Heart left ventricle (tissue), 16 donors: Measurements from ENCODE around the gene ZNF444. TPM values are rescaled to one million over a fixed set of nuclear protein-coding genes. Genes with fewer than 3 reads are reported as not detected.

Source experiments
- ATAC-seq, 4 donors: fragments of 200-7000 bp; cut with Tn5 transposase; one replicate each; pipeline ENCODE4 v1.9.1; 2020 to 2022; ENCODE audit warnings: moderate library complexity in 4 of 4, mild to moderate bottlenecking in 3 of 4, moderate number of reproducible peaks in 1 of 4
- DNase-seq, 5 donors: peaks; one replicate each; pipeline ENCODE4 v3.0.0-alpha.2; 2020
- H3K27ac ChIP-seq, 12 donors: fragments of 200-600 bp; sonication (generic) in 4 of 12; one replicate each; pipeline versions ENCODE4 v1.5.0 to v1.8.0; 2016 to 2022; ENCODE audit warnings: mild to moderate bottlenecking in 2 of 12
- H3K27me3 ChIP-seq, 9 donors: fragments of 200-600 bp; sonication (generic) in 2 of 9; one replicate each; pipeline versions ENCODE4 v1.5.1 to v1.8.0; 2016 to 2022; ENCODE audit warnings: mild to moderate bottlenecking in 3 of 9
- H3K36me3 ChIP-seq, 9 donors: fragments of 200-600 bp; sonication (generic) in 2 of 9; one replicate each; pipeline versions ENCODE4 v1.5.0 to v1.8.0; 2018 to 2022; ENCODE audit warnings: mild to moderate bottlenecking in 2 of 9
- H3K4me1 ChIP-seq, 12 donors: fragments of 200-600 bp; sonication (generic) in 4 of 12; one replicate each; pipeline versions ENCODE4 v1.5.0 to v1.8.0; 2016 to 2022; ENCODE audit warnings: mild to moderate bottlenecking in 3 of 12
- H3K4me3 ChIP-seq, 12 donors: fragments of 200-600 bp; sonication (generic) in 4 of 12; one replicate each; pipeline versions ENCODE4 v1.5.0 to v1.8.0; 2017 to 2022; ENCODE audit warnings: mild to moderate bottlenecking in 9 of 12, moderate library complexity in 4 of 12
- H3K9me3 ChIP-seq, 12 donors: fragments of 200-600 bp; sonication (generic) in 4 of 12; one replicate each; pipeline versions ENCODE4 v1.5.0 to v1.8.0; 2016 to 2022; ENCODE audit warnings: mild to moderate bottlenecking in 1 of 12
- CTCF ChIP-seq, 12 donors: fragments of 200-600 bp; sonication (generic) in 4 of 12; IDR thresholded peaks; one replicate each; pipeline versions ENCODE4 v1.5.0 to v1.8.0; 2018 to 2022; ENCODE audit warnings: antibody characterized with exemption in 12 of 12, mild to moderate bottlenecking in 5 of 12
- POLR2A ChIP-seq, 2 donors: fragments of 450-650 bp; IDR thresholded peaks; one replicate each; pipeline ENCODE4 v1.6.1; 2017; ENCODE audit warnings: antibody characterized with exemption in 2 of 2, mild to moderate bottlenecking in 2 of 2, moderate library complexity in 2 of 2
- WGBS, 4 donors: extraction: QIAGEN DNeasy Blood & Tissue Kit in 2 of 4; methylation state at CpG; one replicate each; pipeline versions ENCODE4 v1.1.5 to v1.1.7; 2013 to 2018; 5-methylcytosine and 5-hydroxymethylcytosine counted together
- intact Hi-C, 10 donors: fragments of 100-400 bp; cut with DNase I; formaldehyde crosslinking; loops; one replicate each; pipeline versions ENCODE4 v1.11.1 to v1.14.2; 2022
- polyA plus RNA-seq, 2 donors: library from polyadenylated mRNA; stranded (reverse); fragments of 200-250 nt; gene quantifications; one replicate each; pipeline ENCODE4 v1.2.3, GENCODE V29; 2013
- total RNA-seq, 9 donors: library from RNA; depleted of rRNA in 2 of 9; stranded (reverse); fragments of >200 nt in 2 of 9; fragmentation: NEBNext Ultra II Directional in 3 of 9; extraction: Animal tissue kit (Norgen Biotek cat#: 25700) in 3 of 9; gene quantifications; one replicate each; pipeline versions ENCODE4 v1.1.0 to v1.2.4, GENCODE V29; 2016 to 2023
- donor health status: ischemic (EF 13 %, LVEDD 7.1; RV severe dilation, severe dysfunction).
- donor health status: healthy with polysubstance abuse.
- donor health status: DM: no; HTN: yes; CAD: no.
- donor health status: DM: no; HTN: no; CAD: no.
- donor health status: ischemic (EF 25% LVEDD 6.9; RV normal size, moderate dysfunction).
- donor health status: ischemic (EF 25% LVEDD 5.7; RV mildly dilated, moderate dysfunction).
- donor health status: healthy.
- donor health status: DM: yes; HTN: yes; CAD: no.
- donor health status: ischemic (EF 35%, LVEDD 5.7; RV mildly dilated, moderate dysfunction).
- donor health status: nonischemic (EF 11% LVEDD 7.7; RV severe dilation, severe dysfunction).
- donor health status: DM: yes; HTN: yes; CAD: no.
- donor health status: PGD.
- donor health status: ischemic (EF 29% LVEDD 5.4; RV normal size, mild dysfunction).
- donor health status: nonischemic (EF 23%, LVEDD 6.1; RV moderate dilation, normal function).

The ZNF444 gene
- total and polyA plus RNA-seq, 11 donors, result 14.8 to 35.8 (median 20.1) TPM

- Histone ChIP-seq H3K36me3 (no peaks in the 10 kb centered on the region), H3K9me3 (no peaks in the 10 kb centered on the region), H3K27me3 (peaks cover 0 to 35% (median 9%) of the 10 kb centered on the region in 9 donors), H3K4me1 (no peaks in the 10 kb centered on the region), H3K27ac (no peak overlapping the region), H3K4me3 (no peak overlapping the region)
- ATAC-seq, result no peak
- TF ChIP-seq POLR2A (IDR thresholded peaks at IDR 0.05) (no peak), CTCF (IDR thresholded peaks at IDR 0.05) (no peak)
- WGBS, 4 donors, result 62 to 67% (median 63%) methylated on average over 11 of the region's 11 CpGs
- intact Hi-C loops, result loop anchor here in 3 of 10 donors (10.0 kb wide), 3 partner anchors 157 to 177 kb away; no protein-coding TSS in a partner anchor
- no peak for DNase-seq
These were observed 36.6 kb downstream of the ZNF444 start for GRCh38 chr19:56177564-56178243.

GRCh38 chr19:56189785-56190184, 48.7 kb downstream of the ZNF444 start:
- peaks cover 0 to 17% (median 0%) of the 10 kb centered on the region in 9 donors for H3K27me3 ChIP-seq
- no peak for DNase-seq
- TF ChIP-seq CTCF (IDR thresholded peaks at IDR 0.05), result no peak
- TF ChIP-seq POLR2A (IDR thresholded peaks at IDR 0.05), result no peak
- intact Hi-C loops, result no loop called here
- H3K4me3 ChIP-seq, result no peak overlapping the region
- ATAC-seq, result no peak
- H3K36me3 ChIP-seq, result no peaks in the 10 kb centered on the region
- no peaks in the 10 kb centered on the region for H3K9me3 ChIP-seq
- no peaks in the 10 kb centered on the region for H3K4me1 ChIP-seq
- H3K27ac ChIP-seq, result no peak overlapping the region
- WGBS, 4 donors, result 75 to 82% (median 78%) methylated on average over 17 of the region's 17 CpGs

DNA sequence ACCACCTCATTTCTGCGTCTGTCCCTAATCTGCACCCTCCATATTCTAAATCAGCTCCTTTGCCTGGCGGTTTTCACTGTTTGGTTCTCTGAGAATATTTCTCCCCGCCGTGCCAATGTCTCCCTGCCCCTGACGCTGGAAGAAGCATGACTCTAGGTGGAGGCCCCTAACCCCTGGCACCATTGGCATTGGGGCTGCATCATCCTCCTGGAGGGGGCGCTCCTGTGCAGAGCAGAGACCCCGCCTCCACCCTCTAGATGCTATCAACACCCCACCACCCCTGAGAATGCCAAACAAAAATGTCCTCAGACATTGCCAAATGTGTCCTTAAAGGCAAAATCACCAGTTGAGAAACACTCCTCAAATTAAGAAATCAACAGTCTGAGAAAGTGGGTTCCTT, 50.0 kb downstream of the ZNF444 start:
- ATAC-seq (no peak), DNase-seq (no peak)
- Histone ChIP-seq H3K36me3 (no peaks in the 10 kb centered on the region), H3K27me3 (peaks cover 0 to 14% (median 0%) of the 10 kb centered on the region in 9 donors), H3K9me3 (no peaks in the 10 kb centered on the region), H3K27ac (no peak overlapping the region), H3K4me3 (no peak overlapping the region), H3K4me1 (no peaks in the 10 kb centered on the region)
- TF ChIP-seq POLR2A (IDR thresholded peaks at IDR 0.05) (no peak), CTCF (IDR thresholded peaks at IDR 0.05) (no peak)
- intact Hi-C loops, result no loop called here
- 68 to 83% (median 77%) methylated on average over 7 of the region's 7 CpGs for WGBS, 4 donors

DNA sequence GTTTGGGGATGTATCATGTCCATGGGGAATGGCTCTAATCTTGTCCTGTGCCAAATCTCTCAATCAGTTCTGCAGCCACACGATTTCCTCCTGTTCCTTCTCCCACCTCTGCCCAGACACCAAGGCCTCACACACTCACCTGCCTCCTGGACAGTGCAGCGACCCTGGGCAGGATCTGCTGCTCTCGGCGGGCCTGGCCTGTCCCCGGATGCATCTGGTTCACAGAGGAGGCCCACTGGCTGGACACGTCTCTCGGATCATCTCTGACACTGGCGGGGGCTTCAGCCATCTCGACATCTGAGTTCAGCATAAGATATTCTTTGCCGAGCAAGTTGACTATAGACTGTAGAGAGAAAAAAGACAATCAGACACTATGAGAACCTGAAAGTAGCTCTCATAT, 50.6 kb downstream of the ZNF444 start:
- 80 to 85% (median 82%) methylated on average over 10 of the region's 10 CpGs for WGBS, 4 donors
- Histone ChIP-seq H3K27ac (no peak overlapping the region), H3K4me3 (no peak overlapping the region), H3K36me3 (no peaks in the 10 kb centered on the region), H3K9me3 (no peaks in the 10 kb centered on the region), H3K4me1 (no peaks in the 10 kb centered on the region), H3K27me3 (peaks cover 0 to 10% (median 0%) of the 10 kb centered on the region in 9 donors)
- intact Hi-C loops, result no loop called here
- TF ChIP-seq POLR2A (IDR thresholded peaks at IDR 0.05) (no peak), CTCF (IDR thresholded peaks at IDR 0.05) (no peak)
- DNase-seq, result no peak
- no peak for ATAC-seq
